ENCODE results near the gene C5orf22. TPM values are rescaled to one million over a fixed set of nuclear protein-coding genes. Genes with fewer than 3 reads are reported as not detected.

The C5orf22 gene
- total RNA-seq, 1 experiment from 2014 or later, result 39.0 TPM

DNA sequence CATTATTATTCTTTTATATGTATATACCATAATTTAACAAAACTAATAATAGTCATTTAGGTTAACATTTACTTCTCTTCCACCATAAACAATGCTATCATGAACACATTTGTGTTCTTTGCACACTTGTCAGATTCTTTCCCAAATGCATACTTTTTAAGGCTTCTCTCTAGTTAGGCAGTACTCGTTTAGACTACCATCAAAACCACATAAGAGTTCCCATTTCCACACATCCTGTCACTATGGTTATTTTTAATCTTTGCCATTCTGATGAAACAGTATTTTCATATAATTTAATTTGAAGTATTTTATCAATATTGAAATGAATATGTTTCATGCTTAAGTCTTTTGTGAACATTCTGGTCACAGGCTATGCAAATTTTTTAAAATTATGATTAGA lies 15.3 kb upstream of the C5orf22 start:
- no peaks in the 10 kb centered on the region for H3K27me3 ChIP-seq (ENCODE audit: control insufficient read depth, insufficient read depth, low read length)
- in situ Hi-C loops (cut with HindIII; ENCODE audit: low pct_unique_long_range_greater_than_20kb, low sequenced_read_pairs) (no loop called here), intact Hi-C loops (cut with micrococcal nuclease; ENCODE audit: unreplicated experiment) (no loop called here)
- H3K4me3 ChIP-seq (ENCODE audit: low read depth in 2 of 2, low read length in 2 of 2), result no peak overlapping the region
- DNase-seq (ENCODE audit: low read depth, low spot score) (no peak), ATAC-seq (no peak)
- POLR2A ChIA-PET, result no interaction called here
- no TSS peak for BruUV-seq (replicated peaks)
- H3K4me1 ChIP-seq (ENCODE audit: control insufficient read depth, insufficient read depth, low read length), result no peaks in the 10 kb centered on the region
- H3K27ac ChIP-seq (ENCODE audit: low read length), result no peak overlapping the region
- no peak for TF ChIP-seq TCF7L2 (IDR thresholded peaks at IDR 0.05; ENCODE audit: low read depth, low read length)
- TF ChIP-seq, protein P1, sequence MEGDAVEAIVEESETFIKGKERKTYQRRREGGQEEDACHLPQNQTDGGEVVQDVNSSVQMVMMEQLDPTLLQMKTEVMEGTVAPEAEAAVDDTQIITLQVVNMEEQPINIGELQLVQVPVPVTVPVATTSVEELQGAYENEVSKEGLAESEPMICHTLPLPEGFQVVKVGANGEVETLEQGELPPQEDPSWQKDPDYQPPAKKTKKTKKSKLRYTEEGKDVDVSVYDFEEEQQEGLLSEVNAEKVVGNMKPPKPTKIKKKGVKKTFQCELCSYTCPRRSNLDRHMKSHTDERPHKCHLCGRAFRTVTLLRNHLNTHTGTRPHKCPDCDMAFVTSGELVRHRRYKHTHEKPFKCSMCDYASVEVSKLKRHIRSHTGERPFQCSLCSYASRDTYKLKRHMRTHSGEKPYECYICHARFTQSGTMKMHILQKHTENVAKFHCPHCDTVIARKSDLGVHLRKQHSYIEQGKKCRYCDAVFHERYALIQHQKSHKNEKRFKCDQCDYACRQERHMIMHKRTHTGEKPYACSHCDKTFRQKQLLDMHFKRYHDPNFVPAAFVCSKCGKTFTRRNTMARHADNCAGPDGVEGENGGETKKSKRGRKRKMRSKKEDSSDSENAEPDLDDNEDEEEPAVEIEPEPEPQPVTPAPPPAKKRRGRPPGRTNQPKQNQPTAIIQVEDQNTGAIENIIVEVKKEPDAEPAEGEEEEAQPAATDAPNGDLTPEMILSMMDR (IDR thresholded peaks at IDR 0.05), result no peak
- TF ChIP-seq SIN3A (IDR thresholded peaks at IDR 0.05; ENCODE audit: borderline replicate concordance, insufficient read depth, low read depth, low read length), result no peak
- TF ChIP-seq POLR2AphosphoS5 (IDR thresholded peaks at IDR 0.05; ENCODE audit: low read depth, low read length), result no peak
- no peak for TF ChIP-seq REST (IDR thresholded peaks at IDR 0.05; ENCODE audit: insufficient read depth in 1 of 2, low read depth in 2 of 2, low read length in 1 of 2)
- peaks cover 19% of the 10 kb centered on the region for H3K36me3 ChIP-seq (ENCODE audit: control insufficient read depth, insufficient read depth, low read length)
- CTCF ChIA-PET, result no interaction called here
- no peaks in the 10 kb centered on the region for H3K9me3 ChIP-seq (ENCODE audit: control insufficient read depth, insufficient read depth, low read depth, low read length)

- intact Hi-C loops (cut with micrococcal nuclease; ENCODE audit: unreplicated experiment), result no loop called here
- no TSS peak for BruUV-seq (replicated peaks)
- Histone ChIP-seq H3K4me1 (ENCODE audit: control insufficient read depth, insufficient read depth, low read length) (no peaks in the 10 kb centered on the region), H3K27ac (ENCODE audit: low read length) (no peak overlapping the region), H3K9me3 (ENCODE audit: control insufficient read depth, insufficient read depth, low read depth, low read length) (no peaks in the 10 kb centered on the region), H3K27me3 (ENCODE audit: control insufficient read depth, insufficient read depth, low read length) (no peaks in the 10 kb centered on the region), H3K36me3 (ENCODE audit: control insufficient read depth, insufficient read depth, low read length) (peaks cover 27% of the 10 kb centered on the region), H3K4me3 (ENCODE audit: low read depth in 2 of 2, low read length in 2 of 2) (no peak overlapping the region)
- DNase-seq (ENCODE audit: low read depth, low spot score) (no peak), ATAC-seq (no peak)
- TF ChIP-seq REST (IDR thresholded peaks at IDR 0.05; ENCODE audit: insufficient read depth in 1 of 2, low read depth in 2 of 2, low read length in 1 of 2), result no peak
- no peak for TF ChIP-seq TCF7L2 (IDR thresholded peaks at IDR 0.05; ENCODE audit: low read depth, low read length)
- no peak for TF ChIP-seq POLR2AphosphoS5 (IDR thresholded peaks at IDR 0.05; ENCODE audit: low read depth, low read length)
- TF ChIP-seq SIN3A (IDR thresholded peaks at IDR 0.05; ENCODE audit: borderline replicate concordance, insufficient read depth, low read depth, low read length), result no peak
- TF ChIP-seq, protein P1 (IDR thresholded peaks at IDR 0.05), result no peak
- in situ Hi-C loops (cut with HindIII; ENCODE audit: low pct_unique_long_range_greater_than_20kb, low sequenced_read_pairs), result no loop called here
- CTCF ChIA-PET, result no interaction called here
- POLR2A ChIA-PET, result interaction anchor here (0.6 kb wide), 1 partner anchor 47 kb away, joined by 3 read pairs; no protein-coding TSS in a partner anchor
These were observed 9.1 kb upstream of the C5orf22 start for GRCh38 chr5:31523041-31523440.

All from Panc1 (cell line).